HepG2 (cell line): ENCODE data around the gene DTWD2.

Experiments used
- TAF1 ChIP-seq: sonication (generic); formaldehyde crosslinking; IDR thresholded peaks from 2 replicates; pipeline ENCODE4 v1.4.0; 2020; ENCODE audit warnings: missing genetic modification reagents
- THRA ChIP-seq: sonication (generic); formaldehyde crosslinking; IDR thresholded peaks from 2 replicates; pipeline ENCODE4 v1.4.0; 2020; ENCODE audit warnings: missing genetic modification reagents, borderline replicate concordance

- no peak for TF ChIP-seq TAF1
- TF ChIP-seq THRA, result no peak
Measured at GRCh38 chr5:118806571-118806970, 181.8 kb downstream of the DTWD2 start.
